ENCODE data around the gene ELFN1.

GRCh38 chr7:1630700-1631336 lies 39.3 kb upstream of the ELFN1 start:
- no peak for TF ChIP-seq EP300 (IDR thresholded peaks at IDR 0.05)
- TF ChIP-seq POLR2AphosphoS5 (IDR thresholded peaks at IDR 0.05), result no peak
- TF ChIP-seq, protein P1, sequence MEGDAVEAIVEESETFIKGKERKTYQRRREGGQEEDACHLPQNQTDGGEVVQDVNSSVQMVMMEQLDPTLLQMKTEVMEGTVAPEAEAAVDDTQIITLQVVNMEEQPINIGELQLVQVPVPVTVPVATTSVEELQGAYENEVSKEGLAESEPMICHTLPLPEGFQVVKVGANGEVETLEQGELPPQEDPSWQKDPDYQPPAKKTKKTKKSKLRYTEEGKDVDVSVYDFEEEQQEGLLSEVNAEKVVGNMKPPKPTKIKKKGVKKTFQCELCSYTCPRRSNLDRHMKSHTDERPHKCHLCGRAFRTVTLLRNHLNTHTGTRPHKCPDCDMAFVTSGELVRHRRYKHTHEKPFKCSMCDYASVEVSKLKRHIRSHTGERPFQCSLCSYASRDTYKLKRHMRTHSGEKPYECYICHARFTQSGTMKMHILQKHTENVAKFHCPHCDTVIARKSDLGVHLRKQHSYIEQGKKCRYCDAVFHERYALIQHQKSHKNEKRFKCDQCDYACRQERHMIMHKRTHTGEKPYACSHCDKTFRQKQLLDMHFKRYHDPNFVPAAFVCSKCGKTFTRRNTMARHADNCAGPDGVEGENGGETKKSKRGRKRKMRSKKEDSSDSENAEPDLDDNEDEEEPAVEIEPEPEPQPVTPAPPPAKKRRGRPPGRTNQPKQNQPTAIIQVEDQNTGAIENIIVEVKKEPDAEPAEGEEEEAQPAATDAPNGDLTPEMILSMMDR (IDR thresholded peaks at IDR 0.05), result no peak
- TF ChIP-seq POLR2A (IDR thresholded peaks at IDR 0.05), result no peak

All from gastroesophageal sphincter (tissue), 3 donors.